GM13977 (cell line): ENCODE data around the gene PDCD2L.
"Not testable (repeated sequence)": the region's sequence is repeated elsewhere in the genome, so short reads cannot be mapped to it uniquely, and the experiment has no call there.

Source experiments
- DNase-seq: peaks from one replicate; pipeline ENCODE4 v3.0.0; 2012; ENCODE audit warnings: low spot score
- in situ Hi-C: fragments of 300-500 bp; cut with MboI; formaldehyde crosslinking; loops from one replicate; pipeline ENCODE4 v1.12.0; 2022; ENCODE audit warnings: low sequenced_read_pairs, low pct_unique_long_range_greater_than_20kb, mixed read lengths, inconsistent platforms; ENCODE audit not compliant: unreplicated experiment
- TF ChIP-seq, protein P1 (sequence below): IDR thresholded peaks from 2 replicates; pipeline ENCODE4 v1.5.1; 2012; ENCODE audit warnings: mild to moderate bottlenecking, control low read depth; ENCODE audit not compliant: insufficient read depth; ENCODE audit errors: extremely low read depth, missing control alignments

PDCD2L gene

GRCh38 chr19:34386645-34387445, 17.4 kb upstream of the PDCD2L start:
- TF ChIP-seq, protein P1, sequence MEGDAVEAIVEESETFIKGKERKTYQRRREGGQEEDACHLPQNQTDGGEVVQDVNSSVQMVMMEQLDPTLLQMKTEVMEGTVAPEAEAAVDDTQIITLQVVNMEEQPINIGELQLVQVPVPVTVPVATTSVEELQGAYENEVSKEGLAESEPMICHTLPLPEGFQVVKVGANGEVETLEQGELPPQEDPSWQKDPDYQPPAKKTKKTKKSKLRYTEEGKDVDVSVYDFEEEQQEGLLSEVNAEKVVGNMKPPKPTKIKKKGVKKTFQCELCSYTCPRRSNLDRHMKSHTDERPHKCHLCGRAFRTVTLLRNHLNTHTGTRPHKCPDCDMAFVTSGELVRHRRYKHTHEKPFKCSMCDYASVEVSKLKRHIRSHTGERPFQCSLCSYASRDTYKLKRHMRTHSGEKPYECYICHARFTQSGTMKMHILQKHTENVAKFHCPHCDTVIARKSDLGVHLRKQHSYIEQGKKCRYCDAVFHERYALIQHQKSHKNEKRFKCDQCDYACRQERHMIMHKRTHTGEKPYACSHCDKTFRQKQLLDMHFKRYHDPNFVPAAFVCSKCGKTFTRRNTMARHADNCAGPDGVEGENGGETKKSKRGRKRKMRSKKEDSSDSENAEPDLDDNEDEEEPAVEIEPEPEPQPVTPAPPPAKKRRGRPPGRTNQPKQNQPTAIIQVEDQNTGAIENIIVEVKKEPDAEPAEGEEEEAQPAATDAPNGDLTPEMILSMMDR, result no peak
- in situ Hi-C loops, result no loop called here
- DNase-seq, result no peak

GRCh38 chr19:34387446-34387810, 16.8 kb upstream of the PDCD2L start:
- in situ Hi-C loops, result no loop called here
- TF ChIP-seq, protein P1, result no peak
- DNase-seq, result no peak

GRCh38 chr19:34388745-34389144, 15.5 kb upstream of the PDCD2L start:
- DNase-seq, in situ Hi-C loops: not testable (repeated sequence)

DNA sequence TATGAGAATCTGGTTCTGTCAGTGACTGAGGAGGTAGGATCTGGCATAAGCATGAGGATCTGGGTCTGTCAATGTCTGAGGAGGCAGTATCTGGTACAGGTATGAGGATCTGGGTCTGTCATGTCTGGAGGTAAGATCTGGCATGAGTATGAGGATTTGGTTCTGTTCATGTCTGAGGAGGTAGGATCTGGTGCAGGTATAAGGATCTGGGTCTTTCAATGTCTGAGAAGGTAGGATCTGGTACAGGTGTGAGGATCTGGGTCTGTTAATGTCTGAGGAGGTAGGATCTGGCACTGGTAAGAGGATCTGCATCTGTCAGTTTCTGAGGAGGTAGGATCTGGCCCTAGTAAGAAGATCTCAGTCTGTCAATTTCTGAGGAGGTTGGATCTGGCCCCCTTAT, 12.4 kb upstream of the PDCD2L start:
- in situ Hi-C loops, result no loop called here
- DNase-seq, result no peak
- TF ChIP-seq, protein P1, result no peak

DNA sequence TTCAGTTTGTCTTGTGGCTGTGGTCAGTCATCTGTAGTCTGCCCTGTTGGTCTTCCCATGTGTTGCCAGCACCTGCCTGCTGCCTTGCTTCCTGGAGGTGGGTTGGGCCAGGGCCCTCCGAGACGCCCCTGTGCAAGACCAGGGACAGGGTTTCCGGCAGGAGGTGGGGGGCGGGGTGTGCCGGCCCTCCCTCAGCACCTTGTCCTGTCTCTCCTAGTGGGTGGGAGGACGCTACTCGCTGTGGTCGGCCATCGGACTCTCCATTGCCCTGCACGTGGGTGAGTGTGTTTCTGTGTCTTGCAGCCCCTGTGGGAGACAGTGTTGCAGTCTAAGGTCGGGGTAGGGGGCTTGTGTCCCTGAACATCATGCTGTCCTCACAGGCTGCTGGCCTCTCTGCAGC, 11.2 kb upstream of the PDCD2L start:
- TF ChIP-seq, protein P1, result no peak
- in situ Hi-C loops, result no loop called here
- no peak for DNase-seq

GRCh38 chr19:34393629-34394028, 10.6 kb upstream of the PDCD2L start:
- DNase-seq, result no peak
- TF ChIP-seq, protein P1, result no peak
- in situ Hi-C loops, result no loop called here

GRCh38 chr19:34397853-34398252, 6.3 kb upstream of the PDCD2L start:
- DNase-seq, result no peak
- in situ Hi-C loops, result no loop called here
- TF ChIP-seq, protein P1, result no peak
